Neural cell (in vitro differentiated cells): ENCODE results near the gene FNDC7.

Experiments used
- CTCF ChIP-seq: fragments of 450-650 bp; IDR thresholded peaks from 2 replicates; pipeline ENCODE4 v1.5.1; 2014; ENCODE audit warnings: antibody characterized with exemption, mild to moderate bottlenecking, moderate library complexity; ENCODE audit not compliant: poor library complexity, severe bottlenecking
- TF ChIP-seq, protein P1 (sequence below): IDR thresholded peaks from 2 replicates; pipeline ENCODE4 v1.6.1; 2012; ENCODE audit warnings: borderline replicate concordance

- TF ChIP-seq CTCF = no peak
- TF ChIP-seq, protein P1, sequence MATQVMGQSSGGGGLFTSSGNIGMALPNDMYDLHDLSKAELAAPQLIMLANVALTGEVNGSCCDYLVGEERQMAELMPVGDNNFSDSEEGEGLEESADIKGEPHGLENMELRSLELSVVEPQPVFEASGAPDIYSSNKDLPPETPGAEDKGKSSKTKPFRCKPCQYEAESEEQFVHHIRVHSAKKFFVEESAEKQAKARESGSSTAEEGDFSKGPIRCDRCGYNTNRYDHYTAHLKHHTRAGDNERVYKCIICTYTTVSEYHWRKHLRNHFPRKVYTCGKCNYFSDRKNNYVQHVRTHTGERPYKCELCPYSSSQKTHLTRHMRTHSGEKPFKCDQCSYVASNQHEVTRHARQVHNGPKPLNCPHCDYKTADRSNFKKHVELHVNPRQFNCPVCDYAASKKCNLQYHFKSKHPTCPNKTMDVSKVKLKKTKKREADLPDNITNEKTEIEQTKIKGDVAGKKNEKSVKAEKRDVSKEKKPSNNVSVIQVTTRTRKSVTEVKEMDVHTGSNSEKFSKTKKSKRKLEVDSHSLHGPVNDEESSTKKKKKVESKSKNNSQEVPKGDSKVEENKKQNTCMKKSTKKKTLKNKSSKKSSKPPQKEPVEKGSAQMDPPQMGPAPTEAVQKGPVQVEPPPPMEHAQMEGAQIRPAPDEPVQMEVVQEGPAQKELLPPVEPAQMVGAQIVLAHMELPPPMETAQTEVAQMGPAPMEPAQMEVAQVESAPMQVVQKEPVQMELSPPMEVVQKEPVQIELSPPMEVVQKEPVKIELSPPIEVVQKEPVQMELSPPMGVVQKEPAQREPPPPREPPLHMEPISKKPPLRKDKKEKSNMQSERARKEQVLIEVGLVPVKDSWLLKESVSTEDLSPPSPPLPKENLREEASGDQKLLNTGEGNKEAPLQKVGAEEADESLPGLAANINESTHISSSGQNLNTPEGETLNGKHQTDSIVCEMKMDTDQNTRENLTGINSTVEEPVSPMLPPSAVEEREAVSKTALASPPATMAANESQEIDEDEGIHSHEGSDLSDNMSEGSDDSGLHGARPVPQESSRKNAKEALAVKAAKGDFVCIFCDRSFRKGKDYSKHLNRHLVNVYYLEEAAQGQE = no peak
Observed at GRCh38 chr1:108712606-108713150, at the start of gene FNDC7.
